HEK293 (cell line): ENCODE data around the gene TBL1X.

ENCODE experiments used
- CTCF ChIA-PET: fragments of 350-600 bp; formaldehyde crosslinking; extraction: SDS; loops from one replicate; lab custom pipeline; 2021; ENCODE audit warnings: antibody characterized with exemption; lab: Yijun Ruan, JAX
- POLR2A ChIA-PET: fragments of 300-600 bp; formaldehyde crosslinking; extraction: SDS; loops from one replicate; lab custom pipeline; 2020; ENCODE audit warnings: antibody characterized with exemption, inconsistent platforms; lab: Yijun Ruan, JAX
- H3K27ac ChIP-seq: fragments of 200-500 bp; sonication (Bioruptor generic); 2 replicates; pipeline ENCODE4 v1.5.1; 2014; ENCODE audit warnings: low read depth, low read length, control low read depth, inconsistent platforms; ENCODE audit errors: extremely low read depth
- H3K36me3 ChIP-seq, 2 experiments: fragments of 200-500 bp in 1 of 2; sonication (Bioruptor generic) in 1 of 2; 1 replicate in 1 of 2; 2 replicates in 1 of 2; pipeline ENCODE4 v1.5.1; 2014 to 2017; ENCODE audit warnings: inconsistent platforms in 2 of 2, low read length in 2 of 2; ENCODE audit not compliant: control insufficient read depth in 2 of 2, insufficient read depth in 1 of 2
- H3K4me1 ChIP-seq: fragments of 200-500 bp; sonication (Bioruptor generic); 2 replicates; pipeline ENCODE4 v1.5.1; 2014; ENCODE audit warnings: mild to moderate bottlenecking, low read length, inconsistent platforms; ENCODE audit not compliant: control insufficient read depth, insufficient read depth
- H3K4me3 ChIP-seq: 2 replicates; pipeline ENCODE4 v1.5.1; 2011; ENCODE audit warnings: low read depth, mild to moderate bottlenecking, control low read depth, low read length, moderate library complexity
- H3K9me3 ChIP-seq: fragments of 200-500 bp; sonication (Bioruptor generic); 2 replicates; pipeline ENCODE4 v1.5.1; 2014; ENCODE audit warnings: low read depth, low read length, inconsistent platforms; ENCODE audit not compliant: control insufficient read depth, insufficient read depth
- CTCF ChIP-seq: fragments of 450-650 bp; formaldehyde crosslinking; IDR thresholded peaks from 2 replicates; pipeline ENCODE4 v1.5.1; 2016; ENCODE audit warnings: missing biosample characterization, missing genetic modification characterization
- OSR2 ChIP-seq: fragments of 450-650 bp; formaldehyde crosslinking; IDR thresholded peaks from 2 replicates; pipeline ENCODE4 v1.5.1; 2016; ENCODE audit warnings: missing biosample characterization, missing genetic modification characterization
- YY1 ChIP-seq: fragments of 450-650 bp; formaldehyde crosslinking; IDR thresholded peaks from 2 replicates; pipeline ENCODE4 v1.5.1; 2018; ENCODE audit warnings: missing biosample characterization, missing genetic modification characterization
- YY2 ChIP-seq: fragments of 450-650 bp; formaldehyde crosslinking; IDR thresholded peaks from 2 replicates; pipeline ENCODE4 v1.5.1; 2016; ENCODE audit warnings: missing biosample characterization, missing genetic modification characterization
- ZFP69B ChIP-seq: fragments of 450-650 bp; formaldehyde crosslinking; IDR thresholded peaks from 2 replicates; pipeline ENCODE4 v1.5.1; 2016; ENCODE audit warnings: missing biosample characterization, missing genetic modification characterization
- ZNF112 ChIP-seq: fragments of 450-650 bp; formaldehyde crosslinking; IDR thresholded peaks from 2 replicates; pipeline ENCODE4 v1.5.0; 2017; ENCODE audit warnings: missing biosample characterization, missing genetic modification characterization
- ZNF18 ChIP-seq: fragments of 450-650 bp; formaldehyde crosslinking; IDR thresholded peaks from 2 replicates; pipeline ENCODE4 v1.5.1; 2016; ENCODE audit warnings: missing biosample characterization, missing genetic modification characterization
- ZNF184 ChIP-seq: fragments of 450-650 bp; IDR thresholded peaks from 2 replicates; pipeline ENCODE4 v1.5.1; 2018; ENCODE audit warnings: missing biosample characterization, mild to moderate bottlenecking, missing genetic modification characterization
- ZNF202 ChIP-seq: fragments of 450-650 bp; formaldehyde crosslinking; IDR thresholded peaks from 2 replicates; pipeline ENCODE4 v1.5.1; 2016; ENCODE audit warnings: missing biosample characterization, missing genetic modification characterization, borderline replicate concordance
- ZNF221 ChIP-seq: fragments of 450-650 bp; formaldehyde crosslinking; IDR thresholded peaks from 2 replicates; pipeline ENCODE4 v1.5.1; 2017; ENCODE audit warnings: missing biosample characterization, missing genetic modification characterization, borderline replicate concordance
- ZNF24 ChIP-seq: fragments of 450-650 bp; formaldehyde crosslinking; IDR thresholded peaks from 2 replicates; pipeline ENCODE4 v1.5.1; 2016; ENCODE audit warnings: missing biosample characterization, missing genetic modification characterization
- ZNF274 ChIP-seq, 2 experiments: fragments of 200-500 bp in 1 of 2; fragments of 450-650 bp in 1 of 2; sonication (Bioruptor generic) in 1 of 2; formaldehyde crosslinking in 1 of 2; IDR thresholded peaks; 2 replicates each; pipeline versions ENCODE4 v1.5.1 to v1.6.1; 2014 to 2016; ENCODE audit warnings: borderline replicate concordance in 1 of 2, inconsistent platforms in 1 of 2, low read length in 1 of 2, missing biosample characterization in 1 of 2, missing genetic modification characterization in 1 of 2
- ZNF416 ChIP-seq: fragments of 450-650 bp; formaldehyde crosslinking; IDR thresholded peaks from 2 replicates; pipeline ENCODE4 v1.5.1; 2016; ENCODE audit warnings: missing biosample characterization, missing genetic modification characterization
- ZNF529 ChIP-seq: fragments of 450-650 bp; formaldehyde crosslinking; IDR thresholded peaks from 2 replicates; pipeline ENCODE4 v1.5.1; 2017; ENCODE audit warnings: missing genetic modification characterization, missing biosample characterization; ENCODE audit not compliant: insufficient replicate concordance
- ZNF596 ChIP-seq: fragments of 450-650 bp; IDR thresholded peaks from 2 replicates; pipeline ENCODE4 v1.5.0; 2018; ENCODE audit warnings: missing biosample characterization, mild to moderate bottlenecking, missing genetic modification characterization, moderate library complexity
- ZNF610 ChIP-seq: fragments of 450-650 bp; formaldehyde crosslinking; IDR thresholded peaks from 2 replicates; pipeline ENCODE4 v1.5.1; 2016; ENCODE audit warnings: missing biosample characterization, missing genetic modification characterization, borderline replicate concordance
- ZNF624 ChIP-seq: fragments of 450-650 bp; formaldehyde crosslinking; IDR thresholded peaks from 2 replicates; pipeline ENCODE4 v1.5.1; 2017; ENCODE audit warnings: missing biosample characterization, missing genetic modification characterization
- ZNF639 ChIP-seq: fragments of 450-650 bp; formaldehyde crosslinking; IDR thresholded peaks from 2 replicates; pipeline ENCODE4 v1.5.1; 2016; ENCODE audit warnings: missing biosample characterization, missing genetic modification characterization
- ZNF664 ChIP-seq: fragments of 450-650 bp; formaldehyde crosslinking; IDR thresholded peaks from 2 replicates; pipeline ENCODE4 v1.5.1; 2016; ENCODE audit warnings: missing biosample characterization, missing genetic modification characterization
- ZNF701 ChIP-seq: fragments of 450-650 bp; formaldehyde crosslinking; IDR thresholded peaks from 2 replicates; pipeline ENCODE4 v1.5.1; 2016; ENCODE audit warnings: missing biosample characterization, missing genetic modification characterization
- ZNF707 ChIP-seq: fragments of 450-650 bp; formaldehyde crosslinking; IDR thresholded peaks from 2 replicates; pipeline ENCODE4 v1.5.1; 2016; ENCODE audit warnings: missing biosample characterization, missing genetic modification characterization
- ZNF776 ChIP-seq: fragments of 450-650 bp; formaldehyde crosslinking; IDR thresholded peaks from 2 replicates; pipeline ENCODE4 v1.5.0; 2017; ENCODE audit warnings: missing biosample characterization, missing genetic modification characterization, borderline replicate concordance
- ZSCAN23 ChIP-seq: fragments of 450-650 bp; formaldehyde crosslinking; IDR thresholded peaks from 2 replicates; pipeline ENCODE4 v1.5.1; 2016; ENCODE audit warnings: missing biosample characterization, missing genetic modification characterization
- TF ChIP-seq, protein P1 (sequence below): fragments of 450-650 bp; formaldehyde crosslinking; IDR thresholded peaks from 2 replicates; pipeline ENCODE4 v1.5.1; 2016; ENCODE audit warnings: missing biosample characterization, missing genetic modification characterization
- TF ChIP-seq, protein P2 (sequence below): fragments of 450-650 bp; formaldehyde crosslinking; IDR thresholded peaks from 2 replicates; pipeline ENCODE4 v1.5.1; 2016; ENCODE audit warnings: missing biosample characterization, missing genetic modification characterization

Gene TBL1X

GRCh38 chrX:9503261-9503660, 38.4 kb downstream of the TBL1X start (continued):
- TF ChIP-seq ZNF112 (tag by site-specific recombination) (no peak), ZNF610 (tag by site-specific recombination) (no peak), ZFP69B (no peak), ZNF776 (tag by site-specific recombination) (no peak), ZNF221 (tag by site-specific recombination) (no peak), ZNF639 (tag by site-specific recombination) (no peak), YY2 (tag by site-specific recombination) (no peak), ZNF529 (tag by site-specific recombination) (no peak), ZNF707 (tag by site-specific recombination) (no peak)

GRCh38 chrX:9510366-9510765, 45.5 kb downstream of the TBL1X start:
- H3K27ac ChIP-seq, result no peak overlapping the region
- no peaks in the 10 kb centered on the region for H3K9me3 ChIP-seq
- H3K4me1 ChIP-seq, result no peaks in the 10 kb centered on the region
- TF ChIP-seq ZNF184 (tag by site-specific recombination), result no peak
- no peak for TF ChIP-seq ZNF18 (tag by site-specific recombination)
- no peak for TF ChIP-seq ZNF624 (tag by site-specific recombination)
- TF ChIP-seq, protein P1, sequence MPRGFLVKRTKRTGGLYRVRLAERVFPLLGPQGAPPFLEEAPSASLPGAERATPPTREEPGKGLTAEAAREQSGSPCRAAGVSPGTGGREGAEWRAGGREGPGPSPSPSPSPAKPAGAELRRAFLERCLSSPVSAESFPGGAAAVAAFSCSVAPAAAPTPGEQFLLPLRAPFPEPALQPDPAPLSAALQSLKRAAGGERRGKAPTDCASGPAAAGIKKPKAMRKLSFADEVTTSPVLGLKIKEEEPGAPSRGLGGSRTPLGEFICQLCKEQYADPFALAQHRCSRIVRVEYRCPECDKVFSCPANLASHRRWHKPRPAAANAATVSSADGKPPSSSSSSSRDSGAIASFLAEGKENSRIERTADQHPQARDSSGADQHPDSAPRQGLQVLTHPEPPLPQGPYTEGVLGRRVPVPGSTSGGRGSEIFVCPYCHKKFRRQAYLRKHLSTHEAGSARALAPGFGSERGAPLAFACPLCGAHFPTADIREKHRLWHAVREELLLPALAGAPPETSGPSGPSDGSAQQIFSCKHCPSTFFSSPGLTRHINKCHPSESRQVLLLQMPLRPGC (tag by site-specific recombination), result no peak
- TF ChIP-seq YY1 (tag by site-specific recombination), result no peak
- TF ChIP-seq ZNF701 (tag by site-specific recombination), result no peak
- no peak for TF ChIP-seq ZNF776 (tag by site-specific recombination)
- TF ChIP-seq ZNF596 (tag by site-specific recombination), result no peak
- no peak for TF ChIP-seq ZNF202 (tag by site-specific recombination)
- no peak for TF ChIP-seq ZNF274 (IDR thresholded peaks at IDR 0.05; ENCODE audit: low read length)
- no peak for TF ChIP-seq ZNF274 (tag by site-specific recombination; IDR thresholded peaks at IDR 0.05; ENCODE audit: borderline replicate concordance)
- ChIA-PET CTCF (no interaction called here), POLR2A (no interaction called here)
- no peak overlapping the region for H3K4me3 ChIP-seq
- peaks cover 0 to 16% of the 10 kb centered on the region in 2 experiments; a peak in 1 of 3 replicates for H3K36me3 ChIP-seq

- ChIA-PET CTCF (no interaction called here), POLR2A (no interaction called here)
- no peak overlapping the region for H3K4me3 ChIP-seq
- H3K36me3 ChIP-seq, result peaks cover 0 to 16% of the 10 kb centered on the region in 2 experiments; a peak in 1 of 3 replicates
- no peaks in the 10 kb centered on the region for H3K4me1 ChIP-seq
- no peaks in the 10 kb centered on the region for H3K9me3 ChIP-seq
- no peak overlapping the region for H3K27ac ChIP-seq
- TF ChIP-seq ZNF202 (tag by site-specific recombination), result no peak
- no peak for TF ChIP-seq ZNF664 (tag by site-specific recombination)
- TF ChIP-seq, protein P2, sequence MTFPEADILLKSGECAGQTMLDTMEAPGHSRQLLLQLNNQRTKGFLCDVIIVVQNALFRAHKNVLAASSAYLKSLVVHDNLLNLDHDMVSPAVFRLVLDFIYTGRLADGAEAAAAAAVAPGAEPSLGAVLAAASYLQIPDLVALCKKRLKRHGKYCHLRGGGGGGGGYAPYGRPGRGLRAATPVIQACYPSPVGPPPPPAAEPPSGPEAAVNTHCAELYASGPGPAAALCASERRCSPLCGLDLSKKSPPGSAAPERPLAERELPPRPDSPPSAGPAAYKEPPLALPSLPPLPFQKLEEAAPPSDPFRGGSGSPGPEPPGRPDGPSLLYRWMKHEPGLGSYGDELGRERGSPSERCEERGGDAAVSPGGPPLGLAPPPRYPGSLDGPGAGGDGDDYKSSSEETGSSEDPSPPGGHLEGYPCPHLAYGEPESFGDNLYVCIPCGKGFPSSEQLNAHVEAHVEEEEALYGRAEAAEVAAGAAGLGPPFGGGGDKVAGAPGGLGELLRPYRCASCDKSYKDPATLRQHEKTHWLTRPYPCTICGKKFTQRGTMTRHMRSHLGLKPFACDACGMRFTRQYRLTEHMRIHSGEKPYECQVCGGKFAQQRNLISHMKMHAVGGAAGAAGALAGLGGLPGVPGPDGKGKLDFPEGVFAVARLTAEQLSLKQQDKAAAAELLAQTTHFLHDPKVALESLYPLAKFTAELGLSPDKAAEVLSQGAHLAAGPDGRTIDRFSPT (tag by site-specific recombination), result no peak
- TF ChIP-seq ZNF24 (tag by site-specific recombination), result no peak
- no peak for TF ChIP-seq ZNF416 (tag by site-specific recombination)
- no peak for TF ChIP-seq ZNF596 (tag by site-specific recombination)
- no peak for TF ChIP-seq CTCF (tag by site-specific recombination)
- TF ChIP-seq OSR2 (tag by site-specific recombination), result no peak
- TF ChIP-seq ZSCAN23 (tag by site-specific recombination), result no peak
Measured at GRCh38 chrX:9510980-9511379, 46.1 kb downstream of the TBL1X start.
